GM23338 (cell line): ENCODE results near the gene COTL1. TPM values are rescaled to one million over a fixed set of nuclear protein-coding genes. Genes with fewer than 3 reads are reported as not detected.

Experiments
- POLR2AphosphoS5 ChIP-seq: IDR thresholded peaks from 2 replicates; pipeline ENCODE4 v1.6.1; 2016; ENCODE audit warnings: antibody characterized with exemption, low read depth
- REST ChIP-seq: IDR thresholded peaks from one replicate; pipeline ENCODE4 v1.6.1; 2018; ENCODE audit warnings: antibody characterized with exemption; ENCODE audit not compliant: unreplicated experiment
- ZNF114 ChIP-seq: fragments of 250-450 bp; sonication (Bioruptor Pico); IDR thresholded peaks from 2 replicates; pipeline ENCODE4 v1.5.0; 2020; ENCODE audit warnings: mild to moderate bottlenecking, moderate library complexity
- polyA plus RNA-seq: library from polyadenylated mRNA; unstranded; fragments of >200 nt; fragmentation: Nextera tagmentation; extraction: Ambion mirVana; gene quantifications from 2 replicates; pipeline ENCODE4 v1.2.1, GENCODE V29; 2016
- total RNA-seq: library from RNA; depleted of rRNA; stranded (reverse); fragments of >200 nt; shearing (Covaris generic); gene quantifications from 2 replicates; pipeline ENCODE4 v1.2.3, GENCODE V29; 2014
- TF ChIP-seq, protein P1 (sequence below): fragments of 250-450 bp; sonication (Bioruptor Pico); IDR thresholded peaks from 2 replicates; pipeline ENCODE4 v1.5.0; 2020; ENCODE audit warnings: mild to moderate bottlenecking, moderate library complexity

The COTL1 gene
- total and polyA plus RNA-seq, 2 experiments from 2014 or later: 117 to 166 TPM

DNA sequence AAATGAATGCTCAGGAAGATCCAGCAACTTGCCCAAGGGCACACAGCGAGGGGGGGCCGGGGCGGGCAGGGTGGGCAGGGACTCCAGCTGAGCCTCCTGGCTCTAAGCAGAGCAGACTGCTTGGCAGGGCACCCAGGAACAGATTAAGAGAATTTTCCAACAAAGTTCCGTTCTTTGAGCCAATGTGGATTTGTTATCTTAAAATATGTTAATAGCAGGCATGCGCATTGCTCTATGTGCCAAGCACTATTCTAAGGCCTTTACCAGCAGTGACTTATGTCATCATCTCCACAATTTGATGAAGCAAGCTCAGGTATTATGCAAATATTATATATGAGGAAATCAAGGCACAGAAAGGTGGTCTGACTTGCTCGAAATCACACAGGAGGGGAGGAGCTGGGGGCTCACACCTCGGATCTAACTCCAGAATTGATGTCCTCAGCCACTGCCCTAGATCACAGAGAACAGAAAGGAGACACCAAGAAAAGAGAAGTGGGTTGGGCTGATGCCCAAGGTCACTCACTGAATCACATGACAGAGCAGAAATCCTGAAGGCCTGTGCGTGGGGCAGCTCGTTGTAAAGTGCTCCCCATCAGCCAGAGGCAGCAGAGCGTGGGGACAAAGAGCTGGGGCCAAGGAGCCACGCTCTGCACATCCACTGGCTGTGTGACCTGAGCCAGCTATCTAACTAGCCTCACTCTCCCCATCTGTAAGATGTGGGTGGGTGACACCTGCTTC, 90.2 kb downstream of the COTL1 start (continued):
- TF ChIP-seq, protein P1, sequence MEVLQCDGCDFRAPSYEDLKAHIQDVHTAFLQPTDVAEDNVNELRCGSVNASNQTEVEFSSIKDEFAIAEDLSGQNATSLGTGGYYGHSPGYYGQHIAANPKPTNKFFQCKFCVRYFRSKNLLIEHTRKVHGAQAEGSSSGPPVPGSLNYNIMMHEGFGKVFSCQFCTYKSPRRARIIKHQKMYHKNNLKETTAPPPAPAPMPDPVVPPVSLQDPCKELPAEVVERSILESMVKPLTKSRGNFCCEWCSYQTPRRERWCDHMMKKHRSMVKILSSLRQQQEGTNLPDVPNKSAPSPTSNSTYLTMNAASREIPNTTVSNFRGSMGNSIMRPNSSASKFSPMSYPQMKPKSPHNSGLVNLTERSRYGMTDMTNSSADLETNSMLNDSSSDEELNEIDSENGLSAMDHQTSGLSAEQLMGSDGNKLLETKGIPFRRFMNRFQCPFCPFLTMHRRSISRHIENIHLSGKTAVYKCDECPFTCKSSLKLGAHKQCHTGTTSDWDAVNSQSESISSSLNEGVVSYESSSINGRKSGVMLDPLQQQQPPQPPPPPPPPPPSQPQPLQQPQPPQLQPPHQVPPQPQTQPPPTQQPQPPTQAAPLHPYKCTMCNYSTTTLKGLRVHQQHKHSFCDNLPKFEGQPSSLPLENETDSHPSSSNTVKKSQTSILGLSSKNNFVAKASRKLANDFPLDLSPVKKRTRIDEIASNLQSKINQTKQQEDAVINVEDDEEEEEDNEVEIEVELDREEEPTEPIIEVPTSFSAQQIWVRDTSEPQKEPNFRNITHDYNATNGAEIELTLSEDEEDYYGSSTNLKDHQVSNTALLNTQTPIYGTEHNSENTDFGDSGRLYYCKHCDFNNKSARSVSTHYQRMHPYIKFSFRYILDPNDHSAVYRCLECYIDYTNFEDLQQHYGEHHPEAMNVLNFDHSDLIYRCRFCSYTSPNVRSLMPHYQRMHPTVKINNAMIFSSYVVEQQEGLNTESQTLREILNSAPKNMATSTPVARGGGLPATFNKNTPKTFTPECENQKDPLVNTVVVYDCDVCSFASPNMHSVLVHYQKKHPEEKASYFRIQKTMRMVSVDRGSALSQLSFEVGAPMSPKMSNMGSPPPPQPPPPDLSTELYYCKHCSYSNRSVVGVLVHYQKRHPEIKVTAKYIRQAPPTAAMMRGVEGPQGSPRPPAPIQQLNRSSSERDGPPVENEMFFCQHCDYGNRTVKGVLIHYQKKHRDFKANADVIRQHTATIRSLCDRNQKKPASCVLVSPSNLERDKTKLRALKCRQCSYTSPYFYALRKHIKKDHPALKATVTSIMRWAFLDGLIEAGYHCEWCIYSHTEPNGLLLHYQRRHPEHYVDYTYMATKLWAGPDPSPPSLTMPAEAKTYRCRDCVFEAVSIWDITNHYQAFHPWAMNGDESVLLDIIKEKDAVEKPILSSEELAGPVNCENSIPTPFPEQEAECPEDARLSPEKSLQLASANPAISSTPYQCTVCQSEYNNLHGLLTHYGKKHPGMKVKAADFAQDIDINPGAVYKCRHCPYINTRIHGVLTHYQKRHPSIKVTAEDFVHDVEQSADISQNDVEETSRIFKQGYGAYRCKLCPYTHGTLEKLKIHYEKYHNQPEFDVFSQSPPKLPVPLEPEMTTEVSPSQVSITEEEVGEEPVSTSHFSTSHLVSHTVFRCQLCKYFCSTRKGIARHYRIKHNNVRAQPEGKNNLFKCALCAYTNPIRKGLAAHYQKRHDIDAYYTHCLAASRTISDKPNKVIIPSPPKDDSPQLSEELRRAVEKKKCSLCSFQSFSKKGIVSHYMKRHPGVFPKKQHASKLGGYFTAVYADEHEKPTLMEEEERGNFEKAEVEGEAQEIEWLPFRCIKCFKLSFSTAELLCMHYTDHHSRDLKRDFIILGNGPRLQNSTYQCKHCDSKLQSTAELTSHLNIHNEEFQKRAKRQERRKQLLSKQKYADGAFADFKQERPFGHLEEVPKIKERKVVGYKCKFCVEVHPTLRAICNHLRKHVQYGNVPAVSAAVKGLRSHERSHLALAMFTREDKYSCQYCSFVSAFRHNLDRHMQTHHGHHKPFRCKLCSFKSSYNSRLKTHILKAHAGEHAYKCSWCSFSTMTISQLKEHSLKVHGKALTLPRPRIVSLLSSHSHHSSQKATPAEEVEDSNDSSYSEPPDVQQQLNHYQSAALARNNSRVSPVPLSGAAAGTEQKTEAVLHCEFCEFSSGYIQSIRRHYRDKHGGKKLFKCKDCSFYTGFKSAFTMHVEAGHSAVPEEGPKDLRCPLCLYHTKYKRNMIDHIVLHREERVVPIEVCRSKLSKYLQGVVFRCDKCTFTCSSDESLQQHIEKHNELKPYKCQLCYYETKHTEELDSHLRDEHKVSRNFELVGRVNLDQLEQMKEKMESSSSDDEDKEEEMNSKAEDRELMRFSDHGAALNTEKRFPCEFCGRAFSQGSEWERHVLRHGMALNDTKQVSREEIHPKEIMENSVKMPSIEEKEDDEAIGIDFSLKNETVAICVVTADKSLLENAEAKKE (CRISPR knock-in tag): no peak
- TF ChIP-seq ZNF114: no peak
- no peak for TF ChIP-seq REST
- TF ChIP-seq POLR2AphosphoS5: no peak
